ENCODE data around the gene DHH. TPM values are rescaled to one million over a fixed set of nuclear protein-coding genes. Genes with fewer than 3 reads are reported as not detected.

DHH gene
- total RNA-seq, 1 experiment from 2014 or later = 0.15 TPM

GRCh38 chr12:49121047-49121696 lies 26.6 kb upstream of the DHH start (continued):
- TF ChIP-seq, protein P1, sequence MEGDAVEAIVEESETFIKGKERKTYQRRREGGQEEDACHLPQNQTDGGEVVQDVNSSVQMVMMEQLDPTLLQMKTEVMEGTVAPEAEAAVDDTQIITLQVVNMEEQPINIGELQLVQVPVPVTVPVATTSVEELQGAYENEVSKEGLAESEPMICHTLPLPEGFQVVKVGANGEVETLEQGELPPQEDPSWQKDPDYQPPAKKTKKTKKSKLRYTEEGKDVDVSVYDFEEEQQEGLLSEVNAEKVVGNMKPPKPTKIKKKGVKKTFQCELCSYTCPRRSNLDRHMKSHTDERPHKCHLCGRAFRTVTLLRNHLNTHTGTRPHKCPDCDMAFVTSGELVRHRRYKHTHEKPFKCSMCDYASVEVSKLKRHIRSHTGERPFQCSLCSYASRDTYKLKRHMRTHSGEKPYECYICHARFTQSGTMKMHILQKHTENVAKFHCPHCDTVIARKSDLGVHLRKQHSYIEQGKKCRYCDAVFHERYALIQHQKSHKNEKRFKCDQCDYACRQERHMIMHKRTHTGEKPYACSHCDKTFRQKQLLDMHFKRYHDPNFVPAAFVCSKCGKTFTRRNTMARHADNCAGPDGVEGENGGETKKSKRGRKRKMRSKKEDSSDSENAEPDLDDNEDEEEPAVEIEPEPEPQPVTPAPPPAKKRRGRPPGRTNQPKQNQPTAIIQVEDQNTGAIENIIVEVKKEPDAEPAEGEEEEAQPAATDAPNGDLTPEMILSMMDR (IDR thresholded peaks at IDR 0.05) = no peak

DNA sequence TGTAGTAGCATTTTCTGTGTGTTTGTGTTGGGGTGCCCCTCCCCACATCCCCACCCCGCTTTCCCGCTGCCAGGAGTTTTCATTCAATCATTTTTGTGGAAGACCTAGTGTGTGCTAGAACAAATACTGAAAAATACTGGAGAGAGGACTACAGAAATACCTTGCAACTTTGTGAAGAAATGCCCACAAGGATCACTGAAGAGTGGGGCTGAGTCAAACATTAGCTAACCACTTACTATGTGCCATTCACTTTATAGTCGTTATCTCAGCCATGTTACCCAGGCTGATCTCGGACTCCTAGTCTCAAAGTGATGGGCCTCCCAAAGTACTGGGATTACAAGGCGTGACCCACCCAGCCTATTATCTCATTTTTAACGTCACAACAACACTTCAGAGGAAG lies 16.6 kb upstream of the DHH start:
- Mint-ChIP-seq H3K9me3 (peaks cover 11% of the 10 kb centered on the region), H3K27ac (peak overlapping the region; percentile 89), H3K36me3 (0 out of 2 replicates have a peak, but pooled peaks cover 7% of the 10 kb centered on the region), H3K4me3 (peak overlapping the region; percentile 96), H3K27me3 (ENCODE audit: low read depth) (peaks cover 4% of the 10 kb centered on the region), H3K4me1 (peaks cover 29% of the 10 kb centered on the region)
- DNase-seq (ENCODE audit: low spot score) (no peak), ATAC-seq (no peak)
- CTCF ChIA-PET = interaction anchor here (0.8 to 14.5 kb wide), 16 partner anchors 9 to 237 kb away, joined by 3 to 216 read pairs (median 6); partner anchors contain the start of genes RHEBL1 and TUBA1B
- POLR2A ChIA-PET = interaction anchor here (1.0 to 1.9 kb wide), 3 partner anchors 10 to 47 kb away, joined by 4 to 8 read pairs (median 5); partner anchors contain the start of gene RHEBL1
- TF ChIP-seq ZNF263 (CRISPR knock-in tag; IDR thresholded peaks at IDR 0.05; ENCODE audit: low read depth) (no peak), RORB (CRISPR knock-in tag; IDR thresholded peaks at IDR 0.05) (no peak), ZNF232 (CRISPR knock-in tag; IDR thresholded peaks at IDR 0.05) (no peak), SOX15 (CRISPR knock-in tag; IDR thresholded peaks at IDR 0.05) (no peak), ELF4 (CRISPR knock-in tag; IDR thresholded peaks at IDR 0.05; ENCODE audit: low read depth) (no peak), JUN (CRISPR knock-in tag; IDR thresholded peaks at IDR 0.05) (no peak), PRDM15 (CRISPR knock-in tag; IDR thresholded peaks at IDR 0.05) (no peak), GTF2I (CRISPR knock-in tag; conservative IDR thresholded peaks at IDR 0.05) (no peak), ZNF138 (CRISPR knock-in tag; conservative IDR thresholded peaks at IDR 0.05) (no peak)
- TF ChIP-seq, protein P1 (IDR thresholded peaks at IDR 0.05) = no peak

DNA sequence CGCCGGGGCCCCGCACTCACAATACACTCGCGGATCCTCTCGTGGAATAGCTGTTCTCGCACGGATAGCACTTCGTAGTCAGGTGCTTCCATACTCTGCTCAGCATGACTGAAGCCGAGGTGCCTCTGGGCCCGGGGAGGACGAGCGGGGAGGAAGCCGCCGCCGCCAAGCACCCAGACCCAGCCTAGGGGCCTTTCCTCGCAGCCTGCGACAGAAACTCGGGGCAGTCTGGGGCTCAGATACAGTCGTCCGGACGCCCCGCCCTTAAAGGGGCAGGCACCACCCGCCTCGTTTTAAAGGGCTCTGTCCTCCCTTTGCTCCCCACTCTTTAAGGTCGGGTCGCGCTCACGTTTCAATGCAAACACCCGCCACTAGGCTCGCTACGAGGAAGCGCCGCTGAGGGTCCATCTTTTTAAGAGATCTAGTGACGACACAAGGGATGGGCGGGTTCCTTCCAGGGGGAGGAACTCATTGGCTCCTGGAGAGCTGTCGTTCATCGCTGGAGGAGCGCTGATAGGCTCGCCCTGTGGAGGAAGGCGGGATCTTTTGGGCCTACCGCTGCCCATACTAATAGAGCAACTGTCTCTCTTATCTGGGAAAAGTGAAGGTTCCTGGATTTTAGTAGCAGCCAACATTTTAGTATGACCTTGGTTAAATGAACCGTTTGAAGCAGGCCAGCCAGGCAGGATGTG lies 16.0 kb upstream of the DHH start, which contains the start of gene LMBR1L:
LMBR1L (minus strand) TSS at position 384 of the 692 bp plus-strand sequence; CDS start at position 92, 292 bp downstream.
- DNase-seq (ENCODE audit: low spot score) (peak; percentile 97), ATAC-seq (peak; percentile 96)
- Mint-ChIP-seq H3K4me1 (peaks cover 29% of the 10 kb centered on the region), H3K9me3 (peaks cover 11% of the 10 kb centered on the region), H3K36me3 (peaks cover 7% of the 10 kb centered on the region; the same call in 1 of the 2 replicates), H3K4me3 (peak within 1 kb of the TSS; percentile 96), H3K27me3 (ENCODE audit: low read depth) (peaks cover 4% of the 10 kb centered on the region), H3K27ac (peak within 1 kb of the TSS; percentile 98)
- ChIA-PET CTCF (interaction anchor here (0.8 to 14.5 kb wide), 19 partner anchors 10 to 237 kb away, joined by 3 to 216 read pairs (median 7); partner anchors contain the start of genes DHH, RHEBL1 and TUBA1B), POLR2A (interaction anchor here (1.0 to 1.9 kb wide), 4 partner anchors 10 to 78 kb away, joined by 3 to 8 read pairs (median 4); partner anchors contain the start of genes RHEBL1 and TUBA1A)
- TF ChIP-seq CREB1 (CRISPR knock-in tag; IDR thresholded peaks at IDR 0.05) = peak; percentile 39; the same call in 1 of the 2 replicates
- no peak for TF ChIP-seq NR3C1 (CRISPR knock-in tag; conservative IDR thresholded peaks at IDR 0.05; ENCODE audit: low read depth)
- TF ChIP-seq, protein P2, sequence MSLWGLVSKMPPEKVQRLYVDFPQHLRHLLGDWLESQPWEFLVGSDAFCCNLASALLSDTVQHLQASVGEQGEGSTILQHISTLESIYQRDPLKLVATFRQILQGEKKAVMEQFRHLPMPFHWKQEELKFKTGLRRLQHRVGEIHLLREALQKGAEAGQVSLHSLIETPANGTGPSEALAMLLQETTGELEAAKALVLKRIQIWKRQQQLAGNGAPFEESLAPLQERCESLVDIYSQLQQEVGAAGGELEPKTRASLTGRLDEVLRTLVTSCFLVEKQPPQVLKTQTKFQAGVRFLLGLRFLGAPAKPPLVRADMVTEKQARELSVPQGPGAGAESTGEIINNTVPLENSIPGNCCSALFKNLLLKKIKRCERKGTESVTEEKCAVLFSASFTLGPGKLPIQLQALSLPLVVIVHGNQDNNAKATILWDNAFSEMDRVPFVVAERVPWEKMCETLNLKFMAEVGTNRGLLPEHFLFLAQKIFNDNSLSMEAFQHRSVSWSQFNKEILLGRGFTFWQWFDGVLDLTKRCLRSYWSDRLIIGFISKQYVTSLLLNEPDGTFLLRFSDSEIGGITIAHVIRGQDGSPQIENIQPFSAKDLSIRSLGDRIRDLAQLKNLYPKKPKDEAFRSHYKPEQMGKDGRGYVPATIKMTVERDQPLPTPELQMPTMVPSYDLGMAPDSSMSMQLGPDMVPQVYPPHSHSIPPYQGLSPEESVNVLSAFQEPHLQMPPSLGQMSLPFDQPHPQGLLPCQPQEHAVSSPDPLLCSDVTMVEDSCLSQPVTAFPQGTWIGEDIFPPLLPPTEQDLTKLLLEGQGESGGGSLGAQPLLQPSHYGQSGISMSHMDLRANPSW (CRISPR knock-in tag; conservative IDR thresholded peaks at IDR 0.05; ENCODE audit: low read depth) = no peak
- no peak for TF ChIP-seq ZNF416 (CRISPR knock-in tag; IDR thresholded peaks at IDR 0.05)
- TF ChIP-seq, protein P3, sequence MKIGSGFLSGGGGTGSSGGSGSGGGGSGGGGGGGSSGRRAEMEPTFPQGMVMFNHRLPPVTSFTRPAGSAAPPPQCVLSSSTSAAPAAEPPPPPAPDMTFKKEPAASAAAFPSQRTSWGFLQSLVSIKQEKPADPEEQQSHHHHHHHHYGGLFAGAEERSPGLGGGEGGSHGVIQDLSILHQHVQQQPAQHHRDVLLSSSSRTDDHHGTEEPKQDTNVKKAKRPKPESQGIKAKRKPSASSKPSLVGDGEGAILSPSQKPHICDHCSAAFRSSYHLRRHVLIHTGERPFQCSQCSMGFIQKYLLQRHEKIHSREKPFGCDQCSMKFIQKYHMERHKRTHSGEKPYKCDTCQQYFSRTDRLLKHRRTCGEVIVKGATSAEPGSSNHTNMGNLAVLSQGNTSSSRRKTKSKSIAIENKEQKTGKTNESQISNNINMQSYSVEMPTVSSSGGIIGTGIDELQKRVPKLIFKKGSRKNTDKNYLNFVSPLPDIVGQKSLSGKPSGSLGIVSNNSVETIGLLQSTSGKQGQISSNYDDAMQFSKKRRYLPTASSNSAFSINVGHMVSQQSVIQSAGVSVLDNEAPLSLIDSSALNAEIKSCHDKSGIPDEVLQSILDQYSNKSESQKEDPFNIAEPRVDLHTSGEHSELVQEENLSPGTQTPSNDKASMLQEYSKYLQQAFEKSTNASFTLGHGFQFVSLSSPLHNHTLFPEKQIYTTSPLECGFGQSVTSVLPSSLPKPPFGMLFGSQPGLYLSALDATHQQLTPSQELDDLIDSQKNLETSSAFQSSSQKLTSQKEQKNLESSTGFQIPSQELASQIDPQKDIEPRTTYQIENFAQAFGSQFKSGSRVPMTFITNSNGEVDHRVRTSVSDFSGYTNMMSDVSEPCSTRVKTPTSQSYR (CRISPR knock-in tag; IDR thresholded peaks at IDR 0.05) = 0 out of 2 replicates have a peak, but pooled peaks have one; percentile 37
- no peak for TF ChIP-seq ZNF138 (CRISPR knock-in tag; conservative IDR thresholded peaks at IDR 0.05)
- TF ChIP-seq FOXK1 (CRISPR knock-in tag; IDR thresholded peaks at IDR 0.05) = peak; percentile 23; the same call in 1 of the 2 replicates
